HCT116 (cell line): Measurements from ENCODE around the gene ANOS1. TPM values are rescaled to one million over a fixed set of nuclear protein-coding genes. Genes with fewer than 3 reads are reported as not detected.

Experiments
- ATAC-seq: fragments of 200-7000 bp; cut with Tn5 transposase; 2 replicates; pipeline ENCODE4 v1.9.1; 2020; ENCODE audit warnings: mild to moderate bottlenecking, moderate library complexity
- BruUV-seq: library from RNA; stranded (reverse); fragments of 400-500 nt; replicated peaks from 2 replicates; lab custom pipeline; 2021; lab: Mats Ljungman, UMichigan
- CTCF ChIA-PET: fragments of 300-600 bp; sonication (Branson Sonifier 250); formaldehyde crosslinking; loops from one replicate; lab custom pipeline; 2021; ENCODE audit warnings: antibody characterized with exemption; lab: Charles Lee
- POLR2A ChIA-PET: fragments of 300-600, 350-600 bp; sonication (Branson Sonifier 250); formaldehyde crosslinking; loops from one replicate; lab custom pipeline; 2021; ENCODE audit warnings: antibody characterized with exemption; lab: Charles Lee
- RAD21 ChIA-PET, 2 experiments: fragments of 300-600 bp; sonication (Branson Sonifier 250); formaldehyde crosslinking; loops; one replicate each; lab custom pipeline; 2023; ENCODE audit warnings: low total read pairs in 2 of 2; ENCODE audit not compliant: uncharacterized antibody in 2 of 2, unreplicated experiment in 2 of 2, low non-redundant PET in 1 of 2; lab: Charles Lee
- DNase-seq: peaks from one replicate; pipeline ENCODE4 v3.0.0-alpha.2; 2010; ENCODE audit warnings: low read depth, low spot score
- H2AFZ ChIP-seq: fragments of 200-600 bp; shearing (Covaris generic), sonication (generic); 2 replicates; pipeline ENCODE4 v1.6.1; 2017; ENCODE audit warnings: low read depth, mixed run types, mixed read lengths, antibody characterized with exemption, low read length; ENCODE audit not compliant: poor library complexity, severe bottlenecking
- H3K27ac ChIP-seq: 2 replicates; pipeline ENCODE4 v1.5.1; 2012; ENCODE audit warnings: low read depth, low read length
- H3K27me3 ChIP-seq: fragments of 200-600 bp; sonication (generic); 2 replicates; pipeline ENCODE4 v1.6.1; 2016; ENCODE audit warnings: mixed run types, low read length, mixed read lengths; ENCODE audit not compliant: insufficient read depth
- H3K36me3 ChIP-seq, 2 experiments: fragments of 200-500 bp in 1 of 2; fragments of 200-600 bp in 1 of 2; sonication (Bioruptor generic) in 1 of 2; sonication (generic) in 1 of 2; 2 replicates each; pipeline versions ENCODE4 v1.5.1 to v1.6.1; 2014 to 2016; ENCODE audit warnings: low read length in 2 of 2, inconsistent platforms in 1 of 2, mixed read lengths in 1 of 2, mixed run types in 1 of 2; ENCODE audit not compliant: insufficient read depth in 2 of 2, control insufficient read depth in 1 of 2
- H3K4me1 ChIP-seq, 2 experiments: fragments of 200-600 bp in 1 of 2; sonication (generic) in 1 of 2; 2 replicates each; pipeline versions ENCODE4 v1.5.1 to v1.6.1; 2012 to 2017; ENCODE audit warnings: low read length in 2 of 2, inconsistent platforms in 1 of 2, mild to moderate bottlenecking in 1 of 2, mixed read lengths in 1 of 2, mixed run types in 1 of 2, moderate library complexity in 1 of 2; ENCODE audit not compliant: insufficient read depth in 2 of 2, control insufficient read depth in 1 of 2
- H3K4me2 ChIP-seq: fragments of 200-600 bp; sonication (generic); 2 replicates; pipeline ENCODE4 v1.6.1; 2017; ENCODE audit warnings: mixed run types, low read length, mixed read lengths
- H3K4me3 ChIP-seq, 2 experiments: fragments of 200-600 bp in 1 of 2; sonication (generic) in 1 of 2; replicated peaks in 1 of 2; 2 replicates each; pipeline ENCODE4 v1.5.1; 2011 to 2016; ENCODE audit warnings: low read length in 2 of 2, control low read depth in 1 of 2, low read depth in 1 of 2, mild to moderate bottlenecking in 1 of 2, mixed read lengths in 1 of 2, mixed run types in 1 of 2
- H3K79me2 ChIP-seq: fragments of 200-600 bp; sonication (generic); 2 replicates; pipeline ENCODE4 v1.6.1; 2017; ENCODE audit warnings: mild to moderate bottlenecking, mixed run types, low read length, moderate library complexity, mixed read lengths; ENCODE audit not compliant: insufficient read depth
- H3K9ac ChIP-seq: fragments of 200-600 bp; sonication (generic); 2 replicates; pipeline ENCODE4 v1.6.1; 2016; ENCODE audit warnings: low read length, mixed read lengths
- H3K9me2 ChIP-seq: fragments of 200-600 bp; sonication (generic), shearing (Covaris generic); 2 replicates; pipeline ENCODE4 v1.6.1; 2017; ENCODE audit warnings: mixed run types, mild to moderate bottlenecking, moderate library complexity; ENCODE audit not compliant: insufficient read depth
- H3K9me3 ChIP-seq, 2 experiments: fragments of 200-500 bp in 1 of 2; fragments of 200-600 bp in 1 of 2; sonication (Bioruptor generic) in 1 of 2; sonication (generic) in 1 of 2; 2 replicates each; pipeline ENCODE4 v1.6.1; 2014 to 2017; ENCODE audit warnings: low read length in 2 of 2, mixed read lengths in 2 of 2, inconsistent platforms in 1 of 2, low read depth in 1 of 2, mild to moderate bottlenecking in 1 of 2, mixed run types in 1 of 2, moderate library complexity in 1 of 2; ENCODE audit not compliant: control insufficient read depth in 1 of 2, insufficient read depth in 1 of 2
- H4K20me1 ChIP-seq: fragments of 200-600 bp; sonication (generic), shearing (Covaris generic); 2 replicates; pipeline ENCODE4 v1.6.1; 2017; ENCODE audit warnings: mixed run types, mild to moderate bottlenecking, moderate library complexity; ENCODE audit not compliant: insufficient read depth
- ATF3 ChIP-seq: IDR thresholded peaks from 2 replicates; pipeline ENCODE4 v1.6.1; 2012
- CBX3 ChIP-seq: IDR thresholded peaks from 2 replicates; pipeline ENCODE4 v1.6.1; 2012; ENCODE audit warnings: low read depth
- CEBPB ChIP-seq: IDR thresholded peaks from 2 replicates; pipeline ENCODE4 v1.6.1; 2012; ENCODE audit warnings: low read depth
- CTCF ChIP-seq, 3 experiments: fragments of 200-600 bp in 1 of 3; sonication (generic) in 1 of 3; IDR thresholded peaks in 2 of 3; conservative IDR thresholded peaks in 1 of 3; 2 replicates each; pipeline ENCODE4 v1.5.1; 2012 to 2017; ENCODE audit warnings: low read depth in 2 of 3, low read length in 2 of 3, antibody characterized with exemption in 1 of 3, borderline replicate concordance in 1 of 3, control low read depth in 1 of 3, mild to moderate bottlenecking in 1 of 3, mixed read lengths in 1 of 3, mixed run types in 1 of 3, moderate library complexity in 1 of 3; ENCODE audit not compliant: insufficient read depth in 1 of 3
- EGR1 ChIP-seq: IDR thresholded peaks from 2 replicates; pipeline ENCODE4 v1.6.1; 2012; ENCODE audit warnings: low read depth
- EZH2phosphoT487 ChIP-seq: fragments of 200-600 bp; IDR thresholded peaks from 2 replicates; pipeline ENCODE4 v1.6.1; 2018; ENCODE audit warnings: antibody characterized with exemption, borderline replicate concordance
- JUND ChIP-seq: IDR thresholded peaks from 2 replicates; pipeline ENCODE4 v1.6.1; 2012
- POLR2A ChIP-seq: IDR thresholded peaks from 2 replicates; pipeline ENCODE4 v1.7.0; 2011; ENCODE audit warnings: borderline replicate concordance; ENCODE audit not compliant: insufficient read depth, insufficient read length; ENCODE audit errors: extremely low read depth
- POLR2AphosphoS5 ChIP-seq: IDR thresholded peaks from 2 replicates; pipeline ENCODE4 v1.6.1; 2011; ENCODE audit warnings: mild to moderate bottlenecking, low read depth, low read length, moderate library complexity
- RAD21 ChIP-seq: IDR thresholded peaks from 2 replicates; pipeline ENCODE4 v1.6.1; 2012; ENCODE audit warnings: low read depth, mild to moderate bottlenecking
- SP1 ChIP-seq: IDR thresholded peaks from 2 replicates; pipeline ENCODE4 v1.6.1; 2012; ENCODE audit warnings: low read depth
- SRF ChIP-seq: IDR thresholded peaks from 2 replicates; pipeline ENCODE4 v1.6.1; 2012; ENCODE audit warnings: low read depth
- TCF7L2 ChIP-seq: IDR thresholded peaks from 2 replicates; pipeline ENCODE4 v1.7.0; 2011; ENCODE audit warnings: borderline replicate concordance, inconsistent platforms; ENCODE audit not compliant: insufficient read depth, insufficient read length; ENCODE audit errors: extremely low read depth
- ZFX ChIP-seq: fragments of 450-650 bp; IDR thresholded peaks from 2 replicates; pipeline ENCODE4 v1.6.1; 2017
- intact Hi-C: fragments of 100-400 bp; cut with micrococcal nuclease; formaldehyde crosslinking; loops from 2 replicates; pipeline ENCODE4 v1.10.0; 2022
- total RNA-seq: library from RNA; stranded (reverse); gene quantifications from one replicate; pipeline ENCODE4 v1.2.1, GENCODE V29; 2021; ENCODE audit not compliant: unreplicated experiment
- TF ChIP-seq, protein P1 (sequence below): IDR thresholded peaks from 2 replicates; pipeline ENCODE4 v1.6.1; 2012
- TF ChIP-seq, protein P2 (sequence below): IDR thresholded peaks from 2 replicates; pipeline ENCODE4 v1.6.1; 2012; ENCODE audit warnings: low read depth

ANOS1 gene
- total RNA-seq, 1 experiment from 2014 or later, result 0.12 TPM

DNA sequence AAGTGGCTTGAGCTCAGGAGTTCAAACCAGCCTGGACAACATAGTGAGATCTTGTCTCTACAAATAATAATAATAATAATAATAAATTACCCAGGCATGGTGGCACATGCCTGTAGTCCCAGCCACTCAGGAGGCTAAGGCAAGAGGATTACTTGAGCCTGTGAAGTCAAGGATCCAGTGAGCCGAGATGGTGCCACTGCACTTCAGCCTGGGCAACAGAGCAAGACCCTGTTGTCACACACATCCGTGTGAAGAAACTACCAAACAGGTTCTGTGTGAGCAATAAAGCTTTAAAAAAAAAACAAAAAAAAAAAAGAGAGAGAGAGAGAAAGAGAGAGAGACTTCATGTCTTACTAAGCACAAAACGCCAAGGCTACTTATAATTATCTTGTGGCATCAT is 42.5 kb downstream of the ANOS1 start:
- Histone ChIP-seq H4K20me1 (no peaks in the 10 kb centered on the region), H3K36me3 (no peaks in the 10 kb centered on the region), H3K4me1 (no peaks in the 10 kb centered on the region), H2AFZ (no peak overlapping the region), H3K4me2 (no peak overlapping the region), H3K9me3 (no peaks in the 10 kb centered on the region), H3K79me2 (no peaks in the 10 kb centered on the region), H3K9ac (no peak overlapping the region), H3K4me3 (no peak overlapping the region), H3K9me2 (no peaks in the 10 kb centered on the region), H3K27ac (no peak overlapping the region), H3K27me3 (no peaks in the 10 kb centered on the region)
- ChIA-PET CTCF (no interaction called here), POLR2A (no interaction called here), RAD21 (no interaction called here)
- ATAC-seq, result no peak
- TF ChIP-seq EZH2phosphoT487 (no peak), SP1 (no peak), ZFX (no peak), EGR1 (no peak), POLR2AphosphoS5 (no peak), POLR2A (no peak), TCF7L2 (no peak), CBX3 (no peak), CEBPB (no peak), JUND (no peak)
- TF ChIP-seq, protein P1, sequence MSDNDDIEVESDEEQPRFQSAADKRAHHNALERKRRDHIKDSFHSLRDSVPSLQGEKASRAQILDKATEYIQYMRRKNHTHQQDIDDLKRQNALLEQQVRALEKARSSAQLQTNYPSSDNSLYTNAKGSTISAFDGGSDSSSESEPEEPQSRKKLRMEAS, result no peak
- intact Hi-C loops, result no loop called here
- DNase-seq, result no peak
- BruUV-seq, result no TSS peak

- intact Hi-C loops, result no loop called here
- ChIA-PET CTCF (no interaction called here), RAD21 (no interaction called here), POLR2A (no interaction called here)
- no peak overlapping the region for H2AFZ ChIP-seq
- H3K9me2 ChIP-seq, result no peaks in the 10 kb centered on the region
- H4K20me1 ChIP-seq, result no peaks in the 10 kb centered on the region
- H3K9me3 ChIP-seq, result no peaks in the 10 kb centered on the region
- no peaks in the 10 kb centered on the region for H3K36me3 ChIP-seq
- H3K4me1 ChIP-seq, result no peaks in the 10 kb centered on the region
- H3K9ac ChIP-seq, result no peak overlapping the region
- H3K4me2 ChIP-seq, result no peak overlapping the region
- no peak overlapping the region for H3K4me3 ChIP-seq
- DNase-seq, result no peak
- H3K79me2 ChIP-seq, result no peaks in the 10 kb centered on the region
- no peak overlapping the region for H3K27ac ChIP-seq
- H3K27me3 ChIP-seq, result no peaks in the 10 kb centered on the region
- ATAC-seq, result no peak
- BruUV-seq, result no TSS peak
- TF ChIP-seq CTCF (IDR thresholded peaks at IDR 0.05 in 2 of 3, conservative IDR thresholded peaks at IDR 0.05 in 1 of 3; ENCODE audit: borderline replicate concordance in 1 of 3, insufficient read depth in 1 of 3, low read depth in 2 of 3, low read length in 2 of 3), result no peak
- TF ChIP-seq JUND, result no peak
- TF ChIP-seq SP1, result no peak
- no peak for TF ChIP-seq ATF3
- TF ChIP-seq RAD21, result no peak
- TF ChIP-seq POLR2A, result no peak
- TF ChIP-seq, protein P1, result no peak
- TF ChIP-seq SRF, result no peak
- no peak for TF ChIP-seq TCF7L2
- TF ChIP-seq, protein P2, sequence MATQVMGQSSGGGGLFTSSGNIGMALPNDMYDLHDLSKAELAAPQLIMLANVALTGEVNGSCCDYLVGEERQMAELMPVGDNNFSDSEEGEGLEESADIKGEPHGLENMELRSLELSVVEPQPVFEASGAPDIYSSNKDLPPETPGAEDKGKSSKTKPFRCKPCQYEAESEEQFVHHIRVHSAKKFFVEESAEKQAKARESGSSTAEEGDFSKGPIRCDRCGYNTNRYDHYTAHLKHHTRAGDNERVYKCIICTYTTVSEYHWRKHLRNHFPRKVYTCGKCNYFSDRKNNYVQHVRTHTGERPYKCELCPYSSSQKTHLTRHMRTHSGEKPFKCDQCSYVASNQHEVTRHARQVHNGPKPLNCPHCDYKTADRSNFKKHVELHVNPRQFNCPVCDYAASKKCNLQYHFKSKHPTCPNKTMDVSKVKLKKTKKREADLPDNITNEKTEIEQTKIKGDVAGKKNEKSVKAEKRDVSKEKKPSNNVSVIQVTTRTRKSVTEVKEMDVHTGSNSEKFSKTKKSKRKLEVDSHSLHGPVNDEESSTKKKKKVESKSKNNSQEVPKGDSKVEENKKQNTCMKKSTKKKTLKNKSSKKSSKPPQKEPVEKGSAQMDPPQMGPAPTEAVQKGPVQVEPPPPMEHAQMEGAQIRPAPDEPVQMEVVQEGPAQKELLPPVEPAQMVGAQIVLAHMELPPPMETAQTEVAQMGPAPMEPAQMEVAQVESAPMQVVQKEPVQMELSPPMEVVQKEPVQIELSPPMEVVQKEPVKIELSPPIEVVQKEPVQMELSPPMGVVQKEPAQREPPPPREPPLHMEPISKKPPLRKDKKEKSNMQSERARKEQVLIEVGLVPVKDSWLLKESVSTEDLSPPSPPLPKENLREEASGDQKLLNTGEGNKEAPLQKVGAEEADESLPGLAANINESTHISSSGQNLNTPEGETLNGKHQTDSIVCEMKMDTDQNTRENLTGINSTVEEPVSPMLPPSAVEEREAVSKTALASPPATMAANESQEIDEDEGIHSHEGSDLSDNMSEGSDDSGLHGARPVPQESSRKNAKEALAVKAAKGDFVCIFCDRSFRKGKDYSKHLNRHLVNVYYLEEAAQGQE, result no peak
These were observed 43.2 kb downstream of the ANOS1 start for GRCh38 chrX:8688776-8689175.
